ENCODE results near the gene LRRC38. TPM values are rescaled to one million over a fixed set of nuclear protein-coding genes. Genes with fewer than 3 reads are reported as not detected.

LRRC38 gene
- not detected in 2 replicates for total RNA-seq

GRCh38 chr1:13513895-13514546 is at the start of gene LRRC38:
LRRC38 (minus strand) TSS chr1:13514003; CDS start chr1:13513593, 410 bp downstream.

Other genes with a start within 250 kb of the LRRC38 start
- gene PRAMEF8, start 228.9 kb downstream of the LRRC38 start, total RNA-seq: not detected in 2 replicates
- gene PRAMEF33, start 210.5 kb downstream of the LRRC38 start, total RNA-seq: not detected in 2 replicates
- gene PRAMEF15, start 198.4 kb downstream of the LRRC38 start, total RNA-seq: not detected in 2 replicates
- not detected in 2 replicates for gene PRAMEF14, start 166.9 kb downstream of the LRRC38 start, total RNA-seq
- not detected in 2 replicates for gene PRAMEF19, start 142.1 kb downstream of the LRRC38 start, total RNA-seq
- not detected in 2 replicates for gene PRAMEF17, start 124.4 kb downstream of the LRRC38 start, total RNA-seq
- gene PRAMEF20, start 103.6 kb downstream of the LRRC38 start, total RNA-seq: not detected in 2 replicates
- gene PDPN, start 69.8 kb upstream of the LRRC38 start, total RNA-seq: 39.3 and 50.9 TPM in 2 replicates
- 18.0 and 21.5 TPM in 2 replicates for gene PRDM2, start 186.2 kb upstream of the LRRC38 start, total RNA-seq